ENCODE data around the gene A2M.

Gene A2M

DNA sequence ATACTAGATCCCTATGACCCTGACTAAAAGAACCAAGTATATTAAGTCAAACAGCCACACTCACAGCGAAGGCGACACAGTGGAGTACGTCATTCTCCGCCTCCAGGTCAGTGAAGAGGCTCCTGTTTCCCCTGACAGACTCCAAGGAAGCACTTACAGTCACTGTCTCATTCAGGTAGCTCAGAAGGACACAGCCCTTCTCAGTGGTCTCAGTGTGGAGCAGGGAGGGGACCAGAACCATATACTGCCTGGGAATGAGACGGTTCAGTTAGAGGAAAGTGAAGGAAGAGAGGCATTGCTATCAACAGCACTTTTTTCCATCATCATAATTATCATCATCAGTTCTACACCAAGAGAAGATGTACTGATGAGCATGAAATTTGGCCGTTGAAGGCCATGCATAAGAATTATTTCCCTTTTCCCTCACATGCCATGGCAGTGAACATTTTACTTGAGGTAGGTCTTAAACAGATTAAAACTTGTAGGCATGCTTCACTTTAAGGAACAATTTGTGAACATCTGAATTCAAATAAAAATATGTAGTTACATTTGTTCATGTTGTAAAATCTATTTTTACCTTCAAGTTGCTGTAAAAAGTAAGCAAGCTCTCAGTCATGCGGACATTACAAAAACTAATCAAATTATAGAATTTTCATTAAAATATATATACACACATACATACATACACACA, 2.3 kb downstream of the A2M start:
- TF ChIP-seq, protein P1, sequence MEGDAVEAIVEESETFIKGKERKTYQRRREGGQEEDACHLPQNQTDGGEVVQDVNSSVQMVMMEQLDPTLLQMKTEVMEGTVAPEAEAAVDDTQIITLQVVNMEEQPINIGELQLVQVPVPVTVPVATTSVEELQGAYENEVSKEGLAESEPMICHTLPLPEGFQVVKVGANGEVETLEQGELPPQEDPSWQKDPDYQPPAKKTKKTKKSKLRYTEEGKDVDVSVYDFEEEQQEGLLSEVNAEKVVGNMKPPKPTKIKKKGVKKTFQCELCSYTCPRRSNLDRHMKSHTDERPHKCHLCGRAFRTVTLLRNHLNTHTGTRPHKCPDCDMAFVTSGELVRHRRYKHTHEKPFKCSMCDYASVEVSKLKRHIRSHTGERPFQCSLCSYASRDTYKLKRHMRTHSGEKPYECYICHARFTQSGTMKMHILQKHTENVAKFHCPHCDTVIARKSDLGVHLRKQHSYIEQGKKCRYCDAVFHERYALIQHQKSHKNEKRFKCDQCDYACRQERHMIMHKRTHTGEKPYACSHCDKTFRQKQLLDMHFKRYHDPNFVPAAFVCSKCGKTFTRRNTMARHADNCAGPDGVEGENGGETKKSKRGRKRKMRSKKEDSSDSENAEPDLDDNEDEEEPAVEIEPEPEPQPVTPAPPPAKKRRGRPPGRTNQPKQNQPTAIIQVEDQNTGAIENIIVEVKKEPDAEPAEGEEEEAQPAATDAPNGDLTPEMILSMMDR (IDR thresholded peaks at IDR 0.05; ENCODE audit: low read depth, low read length) = no peak
- no peak for TF ChIP-seq EZH2phosphoT487 (IDR thresholded peaks at IDR 0.05; ENCODE audit: low read depth)
- no peaks in the 10 kb centered on the region for H4K20me1 ChIP-seq (ENCODE audit: insufficient read depth, low read length)
- no peaks in the 10 kb centered on the region for H3K27me3 ChIP-seq (ENCODE audit: low read depth, low read length)
- peaks cover 41% of the 10 kb centered on the region for H3K4me1 ChIP-seq (ENCODE audit: low read length)
- H3K27ac ChIP-seq (ENCODE audit: low read length) = no peak overlapping the region
- no peaks in the 10 kb centered on the region for H3K9me3 ChIP-seq (ENCODE audit: insufficient read depth, low read length)
- H2AFZ ChIP-seq (ENCODE audit: low read depth, low read length) = no peak overlapping the region
- no peaks in the 10 kb centered on the region for H3K79me2 ChIP-seq (ENCODE audit: low read length)
- no peak overlapping the region for H3K4me2 ChIP-seq (ENCODE audit: low read length)
- H3K36me3 ChIP-seq (replicated peaks; ENCODE audit: low read depth, low read length) = no peaks in the 10 kb centered on the region
- no peak overlapping the region for H3K9ac ChIP-seq (ENCODE audit: low read length)
- H3K4me3 ChIP-seq (ENCODE audit: low read length) = no peak overlapping the region

DNA sequence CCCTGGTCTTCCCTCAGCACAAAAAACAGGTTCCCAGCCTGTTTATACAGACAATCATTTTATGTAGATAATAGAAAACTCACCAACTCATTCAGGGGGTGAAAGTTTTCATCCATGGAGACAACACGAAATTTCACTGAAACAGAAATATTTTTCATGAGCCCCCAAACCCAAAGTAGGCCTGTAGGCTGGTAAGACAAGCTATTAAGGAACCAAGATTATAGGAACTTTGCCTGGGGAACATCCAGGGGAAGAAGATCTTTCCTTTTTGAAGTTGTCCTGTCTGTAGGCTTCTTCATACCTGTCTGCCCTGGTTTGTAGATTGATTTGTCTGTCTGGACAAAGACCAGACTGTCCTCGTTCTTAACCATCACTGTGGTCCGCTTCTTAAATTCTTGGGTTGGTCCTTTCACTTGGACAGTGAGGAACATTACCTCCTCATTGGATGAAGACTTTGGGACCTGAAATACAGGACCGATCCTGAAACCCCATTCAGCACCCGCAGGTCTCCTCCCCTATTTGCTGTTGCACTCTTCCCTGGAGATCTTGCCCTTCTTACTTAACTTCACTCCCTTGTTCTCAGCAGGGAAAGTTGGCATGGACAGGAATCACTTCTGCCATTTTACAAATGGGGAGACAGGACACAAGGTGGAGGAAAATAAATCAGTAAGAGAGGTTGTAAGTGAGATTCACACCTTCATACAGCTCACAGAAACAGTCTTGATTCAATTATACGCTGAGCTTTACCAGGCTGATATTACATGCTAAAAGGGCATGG, 3.5 kb downstream of the A2M start:
- H4K20me1 ChIP-seq (ENCODE audit: insufficient read depth, low read length) = no peaks in the 10 kb centered on the region
- H3K4me3 ChIP-seq (ENCODE audit: low read length) = no peak overlapping the region
- TF ChIP-seq, protein P1 (IDR thresholded peaks at IDR 0.05; ENCODE audit: low read depth, low read length) = no peak
- no peak for TF ChIP-seq EZH2phosphoT487 (IDR thresholded peaks at IDR 0.05; ENCODE audit: low read depth)

DNA sequence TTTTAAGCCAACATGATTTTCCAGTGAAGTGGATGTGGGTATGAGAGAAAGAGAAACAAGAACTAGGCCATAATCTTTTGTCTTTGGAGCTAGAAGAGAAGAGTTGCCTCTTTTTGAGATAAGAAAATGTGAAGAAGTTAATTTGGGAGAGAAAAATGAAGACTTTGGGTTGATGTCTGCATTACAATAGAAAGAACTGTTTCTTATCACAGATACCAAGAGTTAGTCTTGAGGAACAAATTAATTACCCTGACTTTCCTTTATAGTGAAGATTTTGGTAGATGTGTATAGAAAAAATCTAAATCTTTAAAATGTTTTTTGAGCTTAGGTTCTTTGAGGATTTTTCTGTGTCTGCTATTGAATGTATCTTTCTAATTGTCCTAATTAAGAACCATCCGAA, 4.2 kb downstream of the A2M start:
- no peaks in the 10 kb centered on the region for H3K79me2 ChIP-seq (ENCODE audit: low read length)
- no peaks in the 10 kb centered on the region for H3K36me3 ChIP-seq (replicated peaks; ENCODE audit: low read depth, low read length)
- no peaks in the 10 kb centered on the region for H4K20me1 ChIP-seq (ENCODE audit: insufficient read depth, low read length)
- H3K27me3 ChIP-seq (ENCODE audit: low read depth, low read length) = no peaks in the 10 kb centered on the region
- peaks cover 23% of the 10 kb centered on the region for H3K4me1 ChIP-seq (ENCODE audit: low read length)
- H3K4me3 ChIP-seq (ENCODE audit: low read length) = no peak overlapping the region
- no peak overlapping the region for H3K27ac ChIP-seq (ENCODE audit: low read length)
- TF ChIP-seq, protein P1 (IDR thresholded peaks at IDR 0.05; ENCODE audit: low read depth, low read length) = no peak
- TF ChIP-seq EZH2phosphoT487 (IDR thresholded peaks at IDR 0.05; ENCODE audit: low read depth) = no peak
- H3K9ac ChIP-seq (ENCODE audit: low read length) = no peak overlapping the region
- H3K4me2 ChIP-seq (ENCODE audit: low read length) = no peak overlapping the region
- H3K9me3 ChIP-seq (ENCODE audit: insufficient read depth, low read length) = no peaks in the 10 kb centered on the region
- H2AFZ ChIP-seq (ENCODE audit: low read depth, low read length) = no peak overlapping the region

More for the DNA sequence above, 3.5 kb downstream of the A2M start:
- no peaks in the 10 kb centered on the region for H3K79me2 ChIP-seq (ENCODE audit: low read length)
- H3K9me3 ChIP-seq (ENCODE audit: insufficient read depth, low read length) = no peaks in the 10 kb centered on the region
- H2AFZ ChIP-seq (ENCODE audit: low read depth, low read length) = no peak overlapping the region
- no peak overlapping the region for H3K27ac ChIP-seq (ENCODE audit: low read length)
- no peaks in the 10 kb centered on the region for H3K27me3 ChIP-seq (ENCODE audit: low read depth, low read length)
- H3K4me2 ChIP-seq (ENCODE audit: low read length) = no peak overlapping the region
- H3K4me1 ChIP-seq (ENCODE audit: low read length) = peaks cover 30% of the 10 kb centered on the region
- no peak overlapping the region for H3K9ac ChIP-seq (ENCODE audit: low read length)
- no peaks in the 10 kb centered on the region for H3K36me3 ChIP-seq (replicated peaks; ENCODE audit: low read depth, low read length)

DNA sequence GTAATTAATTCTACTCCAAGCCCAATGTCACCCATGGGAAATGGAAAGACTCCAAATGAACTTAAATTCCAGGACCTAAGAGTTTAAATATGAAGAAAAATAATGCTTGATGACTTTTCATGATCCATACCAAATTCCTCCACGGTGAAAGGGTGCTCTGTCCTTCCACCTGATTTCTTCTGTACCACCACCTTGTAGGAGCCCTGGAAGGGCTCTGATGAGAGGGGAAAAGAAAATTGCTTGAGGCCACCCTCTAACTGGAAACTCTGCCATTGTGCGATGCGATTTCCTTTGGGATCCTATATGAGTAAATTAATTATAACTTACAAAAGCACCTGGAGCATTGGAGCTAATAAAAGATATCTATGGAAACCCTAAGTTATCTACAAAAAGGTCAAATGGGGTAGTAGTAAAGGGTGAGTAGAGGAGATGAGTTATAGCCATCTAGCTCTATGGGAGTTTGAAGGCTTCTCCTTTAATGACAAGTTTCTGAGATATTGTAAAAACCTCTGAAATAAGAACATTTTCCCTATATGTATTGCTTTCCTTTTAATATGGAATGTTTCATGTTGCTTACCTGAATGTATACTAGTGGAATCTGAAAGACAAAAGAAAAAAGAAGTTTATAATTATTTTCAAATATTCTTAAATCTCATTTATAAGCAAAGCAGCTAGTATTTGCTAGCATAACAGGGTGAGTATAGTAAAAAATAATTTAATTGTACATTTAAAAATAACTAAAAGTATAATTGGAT, 5.8 kb downstream of the A2M start:
- no peak for TF ChIP-seq EZH2phosphoT487 (IDR thresholded peaks at IDR 0.05; ENCODE audit: low read depth)
- no peak overlapping the region for H3K27ac ChIP-seq (ENCODE audit: low read length)
- H3K4me2 ChIP-seq (ENCODE audit: low read length) = no peak overlapping the region
- H3K79me2 ChIP-seq (ENCODE audit: low read length) = no peaks in the 10 kb centered on the region
- no peaks in the 10 kb centered on the region for H3K27me3 ChIP-seq (ENCODE audit: low read depth, low read length)
- no peaks in the 10 kb centered on the region for H3K36me3 ChIP-seq (replicated peaks; ENCODE audit: low read depth, low read length)
- no peak overlapping the region for H3K4me3 ChIP-seq (ENCODE audit: low read length)
- H3K9me3 ChIP-seq (ENCODE audit: insufficient read depth, low read length) = no peaks in the 10 kb centered on the region
- no peaks in the 10 kb centered on the region for H4K20me1 ChIP-seq (ENCODE audit: insufficient read depth, low read length)
- peaks cover 21% of the 10 kb centered on the region for H3K4me1 ChIP-seq (ENCODE audit: low read length)
- H2AFZ ChIP-seq (ENCODE audit: low read depth, low read length) = no peak overlapping the region
- no peak overlapping the region for H3K9ac ChIP-seq (ENCODE audit: low read length)
